ENCODE results near the gene ARID2. TPM values are rescaled to one million over a fixed set of nuclear protein-coding genes. Genes with fewer than 3 reads are reported as not detected.

Gene ARID2
- total RNA-seq, 3 donors from 2014 or later: 28.9 to 46.4 (median 43.3) TPM

DNA sequence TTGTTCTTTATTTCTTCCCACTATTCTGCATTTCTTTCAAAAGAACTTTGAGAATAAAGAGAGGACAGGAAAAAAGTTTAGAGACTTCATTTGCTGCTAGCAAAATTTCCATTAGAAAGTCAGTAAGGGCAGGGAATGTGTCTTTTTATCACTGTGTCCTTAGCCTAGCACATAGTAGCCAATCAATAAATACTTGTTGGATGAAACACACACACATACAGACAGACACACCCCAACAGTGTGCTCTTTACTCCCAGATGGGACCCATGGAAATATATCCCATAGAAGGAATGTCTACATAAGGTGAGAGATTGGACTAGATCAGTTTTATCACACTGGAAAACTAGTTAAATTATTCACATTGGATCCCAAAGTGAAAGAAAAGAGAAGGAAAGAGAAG, 21.1 kb upstream of the ARID2 start:
- intact Hi-C loops (cut with DNase I, micrococcal nuclease): no loop called here

DNA sequence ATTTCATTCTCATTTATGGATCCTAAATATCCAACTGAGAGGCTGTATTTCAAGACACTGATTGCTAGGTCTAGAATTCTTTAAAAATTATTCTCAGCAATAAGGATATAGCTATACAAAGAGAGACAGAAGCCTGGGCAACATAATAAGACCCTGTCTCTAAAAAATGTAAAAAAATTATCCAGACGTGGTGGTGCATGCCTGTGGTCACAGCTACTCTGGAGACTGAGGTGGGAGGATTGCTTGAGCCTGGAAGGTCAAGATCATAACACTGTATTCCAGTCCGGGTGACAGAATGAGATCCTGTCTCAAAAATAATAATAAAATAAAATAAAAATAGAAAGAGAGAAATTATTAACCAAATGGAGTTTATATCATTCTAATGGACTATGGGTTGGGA, 20.6 kb upstream of the ARID2 start:
- intact Hi-C loops (cut with DNase I, micrococcal nuclease): no loop called here
- Histone ChIP-seq H3K4me1 (ENCODE audit: low read depth) (no peaks in the 10 kb centered on the region), H3K36me3 (ENCODE audit: low read depth) (no peaks in the 10 kb centered on the region), H3K4me3 (no peak overlapping the region), H3K9me3 (no peaks in the 10 kb centered on the region)
- TF ChIP-seq, protein P1, sequence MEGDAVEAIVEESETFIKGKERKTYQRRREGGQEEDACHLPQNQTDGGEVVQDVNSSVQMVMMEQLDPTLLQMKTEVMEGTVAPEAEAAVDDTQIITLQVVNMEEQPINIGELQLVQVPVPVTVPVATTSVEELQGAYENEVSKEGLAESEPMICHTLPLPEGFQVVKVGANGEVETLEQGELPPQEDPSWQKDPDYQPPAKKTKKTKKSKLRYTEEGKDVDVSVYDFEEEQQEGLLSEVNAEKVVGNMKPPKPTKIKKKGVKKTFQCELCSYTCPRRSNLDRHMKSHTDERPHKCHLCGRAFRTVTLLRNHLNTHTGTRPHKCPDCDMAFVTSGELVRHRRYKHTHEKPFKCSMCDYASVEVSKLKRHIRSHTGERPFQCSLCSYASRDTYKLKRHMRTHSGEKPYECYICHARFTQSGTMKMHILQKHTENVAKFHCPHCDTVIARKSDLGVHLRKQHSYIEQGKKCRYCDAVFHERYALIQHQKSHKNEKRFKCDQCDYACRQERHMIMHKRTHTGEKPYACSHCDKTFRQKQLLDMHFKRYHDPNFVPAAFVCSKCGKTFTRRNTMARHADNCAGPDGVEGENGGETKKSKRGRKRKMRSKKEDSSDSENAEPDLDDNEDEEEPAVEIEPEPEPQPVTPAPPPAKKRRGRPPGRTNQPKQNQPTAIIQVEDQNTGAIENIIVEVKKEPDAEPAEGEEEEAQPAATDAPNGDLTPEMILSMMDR (IDR thresholded peaks at IDR 0.05): no peak
- no peak for DNase-seq
- ATAC-seq: no peak

More for the DNA sequence above, 21.1 kb upstream of the ARID2 start:
- no peak for ATAC-seq
- no peaks in the 10 kb centered on the region for H3K4me1 ChIP-seq (ENCODE audit: low read depth)
- no peak overlapping the region for H3K4me3 ChIP-seq
- H3K36me3 ChIP-seq (ENCODE audit: low read depth): no peaks in the 10 kb centered on the region
- TF ChIP-seq, protein P1 (IDR thresholded peaks at IDR 0.05): no peak
- no peak for DNase-seq
- H3K9me3 ChIP-seq: no peaks in the 10 kb centered on the region

DNA sequence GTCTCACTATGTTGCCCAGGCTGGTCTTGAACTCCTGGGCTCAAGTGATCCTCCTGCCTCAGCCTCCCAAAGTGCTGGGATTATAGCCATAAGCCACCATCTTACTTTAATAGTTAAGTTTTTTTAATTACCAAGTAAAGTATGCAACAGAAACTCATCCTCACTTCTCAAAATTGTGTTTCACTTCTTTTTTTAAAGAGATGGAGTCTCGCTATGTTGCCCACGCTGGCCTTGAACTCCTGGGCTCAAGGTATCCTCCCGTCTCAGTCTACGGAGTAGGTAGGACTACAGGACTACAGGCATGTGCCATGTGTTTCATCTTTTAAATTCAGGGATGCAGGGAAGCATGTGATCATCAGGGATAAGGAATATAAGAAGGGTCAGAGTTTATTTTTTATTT, 17.2 kb upstream of the ARID2 start:
- Histone ChIP-seq H3K4me3 (no peak overlapping the region), H3K4me1 (ENCODE audit: low read depth) (no peaks in the 10 kb centered on the region), H3K36me3 (ENCODE audit: low read depth) (no peaks in the 10 kb centered on the region), H3K9me3 (no peaks in the 10 kb centered on the region)
- ATAC-seq: no peak
- DNase-seq: no peak
- intact Hi-C loops (cut with DNase I, micrococcal nuclease): no loop called here
- TF ChIP-seq, protein P1 (IDR thresholded peaks at IDR 0.05): no peak

DNA sequence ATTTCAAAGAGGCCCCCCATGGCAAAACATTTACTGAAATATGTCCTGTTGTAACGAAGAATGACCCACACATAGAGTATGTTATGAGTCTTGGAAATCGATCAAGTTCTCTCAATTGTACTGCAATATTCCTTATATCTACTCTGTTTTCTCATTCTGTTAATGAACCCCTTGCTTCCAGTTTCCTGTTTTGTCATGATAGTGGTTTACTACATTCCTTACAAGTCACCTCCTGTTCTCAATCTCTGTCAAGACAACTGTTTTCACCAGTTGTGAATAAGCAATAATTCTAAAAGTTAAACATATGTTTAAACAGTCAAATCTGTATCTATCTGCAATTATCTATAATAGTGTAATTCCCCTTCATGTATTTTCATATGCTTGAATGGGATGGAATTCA, 16.4 kb upstream of the ARID2 start:
- ATAC-seq: no peak
- TF ChIP-seq, protein P1 (IDR thresholded peaks at IDR 0.05): no peak
- no peaks in the 10 kb centered on the region for H3K36me3 ChIP-seq (ENCODE audit: low read depth)
- DNase-seq: no peak
- H3K4me1 ChIP-seq (ENCODE audit: low read depth): no peaks in the 10 kb centered on the region
- H3K4me3 ChIP-seq: no peak overlapping the region
- H3K9me3 ChIP-seq: no peaks in the 10 kb centered on the region
- intact Hi-C loops (cut with DNase I, micrococcal nuclease): no loop called here

DNA sequence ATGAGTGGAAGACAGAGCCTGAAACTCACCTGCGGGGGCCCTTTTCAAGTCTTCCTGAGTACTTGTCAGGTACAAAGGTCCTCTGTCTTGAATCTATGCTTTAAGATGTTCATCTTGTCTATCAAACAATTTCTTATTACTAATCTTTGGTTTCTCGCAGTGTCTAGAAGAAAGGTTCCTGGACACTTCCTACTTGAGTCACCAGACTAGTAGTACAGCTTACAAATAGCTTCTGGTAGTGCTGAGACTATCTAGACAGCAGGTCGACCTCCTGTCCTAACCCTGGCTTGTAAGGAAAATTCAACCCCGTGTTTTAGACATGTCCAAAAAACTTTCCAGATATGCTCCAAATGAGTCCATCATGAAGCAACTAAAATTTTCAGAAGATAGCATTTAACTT, 11.2 kb upstream of the ARID2 start:
- DNase-seq (no peak), ATAC-seq (no peak)
- TF ChIP-seq, protein P1 (IDR thresholded peaks at IDR 0.05): no peak
- Histone ChIP-seq H3K4me1 (ENCODE audit: low read depth) (no peaks in the 10 kb centered on the region), H3K9me3 (no peaks in the 10 kb centered on the region), H3K36me3 (ENCODE audit: low read depth) (no peaks in the 10 kb centered on the region), H3K4me3 (no peak overlapping the region)
- intact Hi-C loops (cut with DNase I, micrococcal nuclease): no loop called here

DNA sequence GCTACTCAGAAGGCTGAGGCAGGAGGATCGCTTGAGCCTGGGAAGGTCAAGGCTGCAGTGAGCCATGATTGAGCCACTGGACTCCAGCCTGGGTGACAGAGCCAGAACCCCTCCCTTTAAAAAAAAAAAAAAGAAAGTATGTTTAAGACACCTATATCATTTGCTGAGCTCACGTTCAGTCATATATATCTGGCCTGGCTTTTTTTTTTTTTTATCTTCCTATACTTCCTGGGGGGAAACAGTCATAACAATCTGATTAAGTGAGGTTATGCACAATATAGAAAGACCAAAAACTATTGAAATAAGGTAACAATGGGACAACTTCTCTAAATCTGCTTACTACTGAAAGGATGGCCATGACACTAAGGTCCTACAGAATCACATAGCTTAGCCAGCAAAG, 9.4 kb upstream of the ARID2 start:
- H3K9me3 ChIP-seq: no peaks in the 10 kb centered on the region
- no peaks in the 10 kb centered on the region for H3K4me1 ChIP-seq (ENCODE audit: low read depth)
- intact Hi-C loops (cut with DNase I, micrococcal nuclease): loop anchor here in 1 of 2 donors (10.0 kb wide), 1 partner anchor 175 kb away; no protein-coding TSS in a partner anchor
- H3K36me3 ChIP-seq (ENCODE audit: low read depth): no peaks in the 10 kb centered on the region
- no peak for DNase-seq
- TF ChIP-seq, protein P1 (IDR thresholded peaks at IDR 0.05): no peak
- ATAC-seq: no peak
- no peak overlapping the region for H3K4me3 ChIP-seq
